HG03025 (cell line): ENCODE data around the gene UTS2B.

ENCODE experiments used
- ATAC-seq: cut with Tn5 transposase; IDR thresholded peaks from one replicate; pipeline ENCODE4 v1.9.1; 2021; ENCODE audit warnings: mild to moderate bottlenecking, moderate library complexity; ENCODE audit not compliant: unreplicated experiment, low FRiP score

Gene UTS2B

DNA sequence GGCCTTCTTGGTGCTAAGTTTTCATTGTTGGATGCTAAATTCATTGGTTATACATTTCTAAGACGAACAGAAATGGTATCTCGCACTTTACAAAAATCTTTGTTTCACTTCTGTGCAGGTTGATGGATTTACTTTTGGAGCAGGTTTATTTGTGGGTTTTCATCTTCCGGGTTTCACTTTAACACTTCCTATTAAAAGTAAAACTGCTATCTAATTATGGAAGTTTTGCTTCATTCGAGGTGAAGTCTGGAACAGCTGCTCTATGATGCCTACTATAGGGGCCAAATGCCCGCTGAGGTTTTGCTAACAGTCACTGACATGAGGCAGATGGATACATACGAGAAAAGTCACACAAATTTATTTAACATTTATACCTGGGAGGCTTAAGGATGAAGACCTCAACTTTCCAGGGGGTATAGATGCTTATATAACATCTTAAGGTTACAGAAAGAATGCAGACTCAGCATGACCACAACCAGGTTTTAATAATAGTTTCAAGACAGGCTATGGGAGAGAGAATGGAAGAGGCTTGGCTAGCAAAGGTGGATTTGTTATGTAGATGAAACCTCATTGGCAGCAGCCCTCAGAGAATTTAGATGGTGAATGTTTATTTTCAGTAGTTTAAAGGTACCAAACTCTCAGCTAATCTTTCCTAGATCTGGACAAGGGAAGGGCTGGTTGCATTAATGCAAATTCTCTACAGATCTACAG is 77.1 kb downstream of the UTS2B start:
- ATAC-seq = peak; percentile 57

DNA sequence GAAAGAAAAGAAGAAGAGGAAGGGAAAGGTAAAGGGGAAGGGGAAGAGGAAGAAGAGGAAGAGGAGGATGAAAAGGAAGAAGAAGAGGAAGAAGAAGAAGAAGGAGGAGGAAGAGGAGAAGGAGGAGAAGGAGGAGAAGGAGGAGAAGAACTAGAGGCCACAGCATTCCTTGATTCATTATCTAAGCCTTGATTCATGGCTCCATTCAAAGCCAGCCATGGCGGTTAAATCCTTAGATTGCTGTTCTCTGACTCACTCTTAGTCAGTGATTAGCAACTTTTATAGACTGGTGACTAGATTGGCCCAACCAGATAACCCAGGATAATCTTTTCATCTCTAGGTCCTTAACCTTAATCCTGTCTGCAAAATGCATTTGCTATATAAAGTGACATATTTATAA is 83.7 kb downstream of the UTS2B start:
- ATAC-seq = no peak

DNA sequence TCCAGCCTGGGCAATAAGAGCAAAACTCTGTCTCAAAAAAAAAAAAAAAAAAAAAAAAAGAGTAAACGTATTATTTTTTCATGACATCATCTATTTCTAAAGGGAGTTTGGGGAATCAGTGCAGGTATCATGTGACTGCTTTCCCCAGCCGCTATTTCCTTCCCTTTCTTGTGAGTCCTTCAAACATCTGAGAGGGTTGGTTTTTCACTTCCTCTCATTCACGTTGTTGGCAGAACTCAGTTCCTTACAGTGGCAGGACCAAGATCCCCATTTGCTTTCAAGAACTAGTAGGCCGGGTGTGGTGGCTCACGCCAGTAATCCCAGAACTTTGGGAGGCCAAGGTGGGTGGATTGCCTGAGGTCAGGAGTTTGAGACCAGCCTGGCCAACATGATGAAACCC is 84.3 kb downstream of the UTS2B start:
- ATAC-seq = peak; percentile 69

DNA sequence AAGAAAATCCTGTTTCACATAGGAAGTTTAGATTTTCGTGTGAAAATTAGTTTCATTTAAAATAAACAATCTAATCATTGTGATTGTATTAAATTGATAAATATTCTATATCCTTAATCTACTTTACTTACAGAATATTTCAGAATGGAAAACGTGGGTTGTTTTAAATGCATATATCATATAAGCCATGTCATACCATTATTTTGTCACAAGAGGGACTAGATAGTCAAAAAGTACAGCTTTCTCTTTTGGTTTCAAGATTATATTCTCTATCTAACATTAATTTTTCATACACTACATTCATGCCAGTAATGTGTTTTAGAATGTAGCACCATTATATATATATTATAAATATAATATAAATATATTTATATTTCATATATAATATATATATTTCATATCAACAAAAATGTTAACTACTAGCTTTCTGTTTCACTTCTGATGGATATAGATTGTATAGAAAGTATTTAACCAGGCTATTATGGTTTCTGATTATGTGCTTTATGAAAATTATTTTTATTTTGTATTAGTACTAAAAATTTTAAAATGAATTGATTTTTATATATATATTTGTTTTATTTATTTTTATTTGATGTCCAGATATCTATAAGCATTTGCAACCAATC is 86.0 kb downstream of the UTS2B start:
- peak; percentile 45 for ATAC-seq

DNA sequence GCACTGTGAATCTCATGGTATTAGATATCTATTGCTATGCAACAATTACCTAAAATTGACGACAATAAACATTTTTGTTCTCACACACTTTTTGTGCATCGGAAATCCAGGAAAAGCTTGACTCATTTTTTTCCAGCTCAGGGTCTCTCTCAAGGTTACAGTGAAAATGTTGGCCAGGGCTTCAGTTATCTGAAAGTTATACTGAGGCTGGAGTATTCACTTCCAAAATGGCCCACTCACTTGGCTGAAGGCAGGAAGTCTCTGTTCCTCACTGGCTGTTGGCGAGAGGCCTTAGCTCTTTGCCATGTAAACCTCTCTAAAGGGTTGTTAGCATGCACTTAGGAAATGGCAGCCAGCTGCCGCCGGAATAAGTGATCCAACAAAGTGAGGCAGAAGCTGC is 89.8 kb downstream of the UTS2B start:
- ATAC-seq = no peak

DNA sequence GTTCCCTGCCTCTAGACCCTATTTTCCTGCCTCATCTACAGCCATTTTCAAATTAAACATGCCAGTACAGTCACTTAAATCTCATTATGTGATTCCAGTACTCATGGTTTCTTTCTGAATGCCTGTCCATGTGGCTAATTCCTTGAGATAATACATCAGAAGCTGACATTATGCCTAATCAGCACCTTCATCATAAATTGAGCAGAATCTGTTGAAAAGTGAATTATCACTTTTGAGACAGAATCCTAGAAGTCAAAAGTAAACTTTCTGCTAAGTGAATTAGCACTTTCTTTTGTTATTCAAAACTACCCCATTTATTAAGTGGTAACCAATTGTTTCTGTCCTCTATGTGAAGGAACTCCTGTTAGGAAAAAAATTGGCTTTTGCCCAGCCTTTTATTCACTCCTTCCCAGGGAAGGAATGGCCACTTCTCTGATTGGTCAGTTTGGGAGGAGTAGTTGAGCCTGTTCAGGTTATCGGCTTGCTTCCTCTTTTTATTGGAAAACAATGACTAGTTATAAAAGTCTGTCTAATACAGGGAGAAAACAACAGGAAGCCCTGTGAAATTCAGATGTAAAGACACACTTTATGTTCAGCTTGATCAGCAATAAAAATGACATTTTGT is 90.8 kb downstream of the UTS2B start:
- ATAC-seq = no peak

DNA sequence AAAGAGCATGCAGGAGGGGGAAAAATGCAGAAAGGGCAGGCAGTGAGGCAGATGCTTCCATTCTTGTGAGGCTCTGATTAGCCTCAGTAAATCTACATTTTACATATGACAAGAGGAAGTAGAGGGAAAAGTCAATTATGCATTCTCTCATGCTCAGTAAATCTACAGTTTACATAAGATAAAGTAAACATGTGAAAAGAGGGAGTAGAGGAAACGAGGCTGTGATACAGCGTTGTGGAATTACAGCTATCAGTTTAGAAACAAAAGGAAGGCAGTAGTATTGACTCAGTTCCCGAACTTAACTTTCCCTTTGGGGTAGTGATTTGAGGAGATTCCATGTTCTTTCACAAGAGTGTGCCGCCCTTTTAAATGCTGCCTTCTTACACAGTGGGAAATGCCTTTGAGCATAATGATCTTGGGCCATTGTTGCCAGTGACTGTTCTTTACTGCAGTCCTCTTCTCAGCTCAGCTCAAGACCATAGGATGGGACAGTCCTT is 92.0 kb downstream of the UTS2B start:
- no peak for ATAC-seq

DNA sequence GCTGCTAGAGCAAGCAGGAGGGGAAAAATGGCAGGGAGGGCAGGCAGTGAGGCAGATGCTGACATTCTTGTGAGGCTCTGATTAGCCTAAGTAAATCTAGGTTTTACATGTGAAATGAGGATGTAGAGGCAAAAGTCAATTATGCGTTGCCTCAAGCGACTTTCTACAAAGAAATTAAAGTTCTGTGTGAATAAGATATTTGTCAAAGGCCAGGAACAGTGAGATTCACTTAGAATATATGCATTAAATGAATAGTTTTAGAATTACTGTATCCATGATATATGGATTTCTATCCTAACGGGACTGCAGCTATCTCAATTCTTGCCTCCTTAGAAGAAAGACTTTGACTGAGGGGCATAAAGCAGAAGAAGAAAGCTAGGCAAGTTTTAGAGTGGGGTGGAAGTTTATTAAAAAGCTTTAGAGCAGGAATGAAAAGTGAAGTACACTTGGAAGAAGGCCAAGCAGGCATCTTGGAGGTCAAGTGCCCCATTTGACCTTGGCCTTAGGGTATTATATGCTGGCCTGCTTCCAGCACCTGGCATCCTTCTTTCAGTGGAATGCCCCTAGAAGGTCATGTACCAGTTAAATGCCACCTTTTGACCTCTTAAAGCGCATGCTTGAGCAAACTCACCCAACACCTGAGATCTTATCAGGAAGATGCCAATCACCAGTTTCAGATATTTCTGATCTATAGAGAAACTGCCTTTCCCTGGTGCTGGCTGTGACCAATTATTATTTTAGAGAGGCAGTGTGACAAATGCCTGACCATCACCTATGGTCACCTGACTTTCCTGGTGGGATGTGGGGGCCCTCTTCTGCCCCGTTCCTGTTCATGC is 93.1 kb downstream of the UTS2B start:
- ATAC-seq = no peak

DNA sequence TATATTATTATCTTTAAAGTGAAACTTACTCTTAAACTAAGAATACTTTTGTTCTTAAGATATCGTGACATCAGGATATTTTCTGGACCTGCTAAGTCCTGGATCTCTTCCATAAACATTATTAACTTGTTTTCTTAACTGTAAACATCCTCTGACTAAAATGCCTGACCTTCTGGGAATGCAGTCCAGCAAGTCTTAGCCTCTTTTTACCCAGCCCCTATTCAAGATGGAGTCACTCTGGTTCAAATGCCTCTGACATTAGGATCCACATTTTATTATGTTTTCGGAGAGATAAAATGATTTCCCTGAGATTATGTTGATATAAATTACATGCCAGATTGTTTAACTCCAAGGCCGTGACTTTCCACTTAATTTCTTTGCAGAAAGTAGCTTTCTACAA is 93.7 kb downstream of the UTS2B start:
- ATAC-seq = no peak

DNA sequence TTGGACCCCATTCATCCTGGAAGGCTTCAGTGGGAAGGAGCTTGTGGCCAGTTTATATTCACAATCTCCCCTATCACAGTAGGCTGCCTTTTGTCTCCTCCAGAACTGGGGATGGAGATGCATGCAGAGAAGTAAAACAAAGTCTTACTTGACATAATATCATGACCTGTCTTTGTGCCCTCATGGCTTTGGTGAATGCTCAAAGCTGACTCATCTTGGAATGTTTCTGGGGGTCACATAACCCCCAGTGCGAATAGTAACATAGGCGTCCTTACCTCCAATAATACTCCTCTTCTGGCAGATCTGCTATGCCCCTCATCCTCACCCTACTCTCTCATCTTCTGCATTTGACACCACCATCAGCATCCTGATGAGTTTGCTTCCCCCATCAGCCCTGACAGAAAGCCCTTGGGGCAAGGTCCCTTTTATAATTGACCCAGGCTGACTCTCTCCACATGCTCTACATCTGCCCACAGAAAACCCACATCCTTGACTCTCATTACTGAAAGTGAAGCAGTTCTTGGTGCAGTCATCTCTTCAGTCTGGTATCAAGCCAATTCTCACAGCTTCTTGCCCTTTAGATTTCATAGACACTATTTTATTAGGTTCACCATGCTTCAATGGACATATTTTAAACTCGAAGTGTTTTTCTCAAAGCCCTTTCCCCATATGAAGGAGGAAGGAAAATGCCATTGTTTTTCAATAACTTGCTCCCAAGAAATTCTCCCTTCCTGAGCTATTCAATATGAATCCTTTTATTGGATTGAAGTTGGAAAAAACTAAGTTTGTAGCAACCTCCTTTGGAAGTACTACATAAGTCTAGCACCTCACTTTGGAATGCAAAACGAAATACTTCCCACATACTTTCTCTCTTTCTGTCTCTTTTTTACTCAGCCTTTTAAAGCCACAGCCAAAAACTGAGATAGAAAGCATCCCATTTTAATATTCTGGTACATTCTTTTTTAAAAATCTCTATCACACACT is 94.7 kb downstream of the UTS2B start:
- peak; percentile 99 for ATAC-seq

DNA sequence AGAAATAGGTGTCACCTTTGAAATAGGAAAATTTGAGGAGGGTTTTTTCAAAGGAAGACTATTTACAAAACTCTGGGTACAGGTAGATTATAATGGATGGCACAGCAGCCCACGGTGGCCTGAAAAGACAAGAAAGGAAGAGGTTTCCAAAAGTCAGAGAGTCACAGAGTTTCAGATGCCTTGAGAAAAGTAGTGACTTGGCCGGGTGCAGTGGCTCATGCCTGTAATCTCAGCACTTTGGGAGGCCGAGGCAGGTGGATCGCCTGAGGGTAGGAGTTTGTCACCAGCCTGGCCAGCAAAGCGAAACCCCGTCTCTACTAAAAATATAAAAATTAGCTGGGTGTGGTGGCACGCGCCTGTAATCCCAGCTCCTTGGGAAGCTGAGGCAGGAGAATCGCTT is 96.1 kb downstream of the UTS2B start:
- ATAC-seq = no peak

DNA sequence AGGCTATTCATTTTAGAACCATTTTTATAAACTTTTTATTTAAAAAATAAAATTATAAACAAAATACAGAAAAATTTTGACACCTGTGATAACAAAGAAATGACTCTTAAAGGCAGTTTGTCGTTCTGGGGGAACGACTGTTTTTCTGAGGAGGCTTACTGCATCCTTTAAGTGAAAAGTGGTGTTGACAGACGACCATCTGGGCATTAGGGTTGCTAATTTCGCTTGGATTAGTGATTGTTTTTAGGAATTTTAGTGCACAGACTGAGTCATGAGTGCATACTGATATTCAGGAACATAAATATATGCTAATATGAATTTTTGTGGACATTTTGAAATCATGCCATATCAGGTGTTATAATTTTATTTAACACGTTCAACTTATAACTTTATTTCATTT is 102.8 kb downstream of the UTS2B start:
- ATAC-seq = no peak

DNA sequence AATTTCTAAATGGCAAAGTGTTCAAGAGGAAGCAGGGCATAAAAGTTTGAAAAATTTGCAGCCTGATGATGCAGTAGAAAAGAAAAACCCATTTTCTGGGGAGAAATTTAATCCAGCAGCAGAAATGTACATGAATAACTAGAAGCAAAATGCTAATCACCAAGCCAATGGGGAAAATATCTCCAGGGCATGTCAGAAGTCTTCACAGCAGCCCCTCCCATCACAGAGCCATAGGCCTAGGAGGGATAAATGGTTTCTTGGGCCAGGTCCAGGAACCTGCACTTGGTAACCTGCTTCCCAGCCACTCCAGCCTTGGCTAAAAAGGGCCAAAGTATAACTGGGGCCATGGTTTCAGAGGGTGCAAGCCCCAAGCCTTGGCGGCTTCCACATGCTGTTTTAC is 108.7 kb downstream of the UTS2B start:
- no peak for ATAC-seq

DNA sequence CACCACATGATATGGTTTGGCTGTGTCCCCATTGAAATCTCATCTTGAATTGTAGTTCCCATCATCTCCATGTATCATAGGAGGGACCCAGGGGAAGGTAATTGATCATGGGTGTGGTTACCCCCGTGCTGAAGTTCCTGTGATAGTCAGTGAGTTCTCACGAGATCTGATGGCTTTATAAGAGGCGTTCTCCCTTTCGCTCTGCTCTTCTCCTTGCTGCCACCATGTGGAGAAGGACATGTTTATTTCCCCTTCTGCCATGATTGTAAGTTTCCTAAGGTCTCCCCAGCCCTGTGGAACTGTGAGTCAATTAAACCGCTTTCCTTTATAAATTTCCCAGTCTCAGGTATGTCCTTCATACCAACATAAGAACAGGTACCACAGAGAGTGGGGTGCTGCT is 109.4 kb downstream of the UTS2B start:
- no peak for ATAC-seq

DNA sequence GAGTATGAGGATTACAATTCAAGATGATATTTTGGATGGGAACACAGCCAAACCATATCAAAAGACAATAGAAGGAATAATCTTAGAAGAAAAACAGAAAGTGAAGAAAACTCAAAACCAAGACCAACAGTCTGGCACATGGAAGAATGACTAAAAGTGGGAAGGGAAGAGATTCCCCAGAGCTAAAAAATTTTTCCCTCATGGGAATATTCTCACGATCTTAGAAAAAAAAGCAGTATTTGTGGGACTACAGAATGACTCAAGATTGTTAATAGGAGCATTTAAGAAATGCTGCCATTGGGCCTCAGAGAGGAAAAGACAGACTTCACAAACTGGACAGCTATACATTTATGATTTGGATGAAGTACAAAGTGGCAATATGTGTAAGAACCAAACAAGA is 113.0 kb downstream of the UTS2B start:
- ATAC-seq = no peak
